Measurements from ENCODE around the gene TLR1.

Gene TLR1

DNA sequence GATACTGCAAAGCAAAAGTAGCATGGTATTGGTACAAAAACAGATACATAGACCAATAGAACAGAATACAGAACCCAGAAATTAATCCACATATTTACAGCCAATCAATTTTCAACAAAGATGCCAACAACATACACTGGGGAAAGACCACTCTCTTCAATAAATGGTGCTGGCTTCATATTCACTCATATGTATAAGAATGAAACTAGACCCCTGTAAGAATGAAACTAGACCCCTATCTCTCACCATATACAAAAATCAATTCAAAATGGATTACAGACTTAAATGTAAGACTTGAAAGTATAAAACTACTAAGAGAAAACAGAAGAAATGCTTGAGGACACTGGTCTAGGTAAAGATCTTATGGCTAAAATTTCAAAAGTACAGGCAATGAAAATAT lies 32.7 kb upstream of the TLR1 start:
- H3K4me1 ChIP-seq (ENCODE audit: control insufficient read depth, insufficient read depth, low read length): no peaks in the 10 kb centered on the region
- ChIA-PET CTCF (no interaction called here), POLR2A (no interaction called here)
- no peaks in the 10 kb centered on the region for H3K36me3 ChIP-seq (ENCODE audit: control insufficient read depth in 2 of 2, insufficient read depth in 1 of 2, low read length in 2 of 2)
- H3K9me3 ChIP-seq (ENCODE audit: control insufficient read depth, insufficient read depth, low read depth, low read length): no peaks in the 10 kb centered on the region
- TF ChIP-seq, protein P1, sequence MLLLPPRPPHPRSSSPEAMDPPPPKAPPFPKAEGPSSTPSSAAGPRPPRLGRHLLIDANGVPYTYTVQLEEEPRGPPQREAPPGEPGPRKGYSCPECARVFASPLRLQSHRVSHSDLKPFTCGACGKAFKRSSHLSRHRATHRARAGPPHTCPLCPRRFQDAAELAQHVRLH (tag by site-specific recombination; IDR thresholded peaks at IDR 0.05): no peak
- TF ChIP-seq ZNF449 (tag by site-specific recombination; IDR thresholded peaks at IDR 0.05) (no peak), ZNF416 (tag by site-specific recombination; IDR thresholded peaks at IDR 0.05) (no peak)
- H3K27ac ChIP-seq (ENCODE audit: extremely low read depth, low read depth, low read length): no peak overlapping the region
- H3K4me3 ChIP-seq (ENCODE audit: low read depth, low read length): no peak overlapping the region

DNA sequence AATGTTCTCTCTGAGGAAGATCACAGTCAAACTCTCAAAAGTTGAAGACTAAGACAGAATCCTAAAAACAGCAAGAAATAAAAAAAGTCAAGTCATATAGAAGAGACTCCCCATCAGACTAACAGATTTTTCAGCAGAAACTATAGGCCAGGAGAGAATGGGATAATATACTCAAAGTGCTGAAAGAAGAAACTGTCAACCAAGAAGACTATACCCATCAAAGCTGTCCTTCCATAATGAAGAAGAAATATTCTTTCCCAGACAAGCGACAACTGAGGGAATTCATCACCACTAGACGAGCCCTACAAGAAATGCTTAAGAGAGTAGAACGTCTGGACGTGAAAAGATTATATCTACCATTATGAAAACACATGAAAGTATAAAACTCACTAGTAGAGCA lies 30.0 kb upstream of the TLR1 start:
- no peaks in the 10 kb centered on the region for H3K36me3 ChIP-seq (ENCODE audit: control insufficient read depth in 2 of 2, insufficient read depth in 1 of 2, low read length in 2 of 2)
- H3K4me1 ChIP-seq (ENCODE audit: control insufficient read depth, insufficient read depth, low read length): no peaks in the 10 kb centered on the region
- no peak for TF ChIP-seq ZNF707 (tag by site-specific recombination; IDR thresholded peaks at IDR 0.05)
- no peak for TF ChIP-seq ZNF600 (tag by site-specific recombination; IDR thresholded peaks at IDR 0.05)
- peak; percentile 79 for TF ChIP-seq SETDB1 (IDR thresholded peaks at IDR 0.05; ENCODE audit: insufficient read length, low read length)
- TF ChIP-seq, protein P2, sequence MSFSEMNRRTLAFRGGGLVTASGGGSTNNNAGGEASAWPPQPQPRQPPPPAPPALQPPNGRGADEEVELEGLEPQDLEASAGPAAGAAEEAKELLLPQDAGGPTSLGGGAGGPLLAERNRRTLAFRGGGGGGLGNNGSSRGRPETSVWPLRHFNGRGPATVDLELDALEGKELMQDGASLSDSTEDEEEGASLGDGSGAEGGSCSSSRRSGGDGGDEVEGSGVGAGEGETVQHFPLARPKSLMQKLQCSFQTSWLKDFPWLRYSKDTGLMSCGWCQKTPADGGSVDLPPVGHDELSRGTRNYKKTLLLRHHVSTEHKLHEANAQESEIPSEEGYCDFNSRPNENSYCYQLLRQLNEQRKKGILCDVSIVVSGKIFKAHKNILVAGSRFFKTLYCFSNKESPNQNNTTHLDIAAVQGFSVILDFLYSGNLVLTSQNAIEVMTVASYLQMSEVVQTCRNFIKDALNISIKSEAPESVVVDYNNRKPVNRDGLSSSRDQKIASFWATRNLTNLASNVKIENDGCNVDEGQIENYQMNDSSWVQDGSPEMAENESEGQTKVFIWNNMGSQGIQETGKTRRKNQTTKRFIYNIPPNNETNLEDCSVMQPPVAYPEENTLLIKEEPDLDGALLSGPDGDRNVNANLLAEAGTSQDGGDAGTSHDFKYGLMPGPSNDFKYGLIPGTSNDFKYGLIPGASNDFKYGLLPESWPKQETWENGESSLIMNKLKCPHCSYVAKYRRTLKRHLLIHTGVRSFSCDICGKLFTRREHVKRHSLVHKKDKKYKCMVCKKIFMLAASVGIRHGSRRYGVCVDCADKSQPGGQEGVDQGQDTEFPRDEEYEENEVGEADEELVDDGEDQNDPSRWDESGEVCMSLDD (tag by site-specific recombination; IDR thresholded peaks at IDR 0.05): no peak
- TF ChIP-seq ZNF146 (tag by site-specific recombination; IDR thresholded peaks at IDR 0.05): no peak
- H3K9me3 ChIP-seq (ENCODE audit: control insufficient read depth, insufficient read depth, low read depth, low read length): no peaks in the 10 kb centered on the region
- no peak overlapping the region for H3K27ac ChIP-seq (ENCODE audit: extremely low read depth, low read depth, low read length)
- POLR2A ChIA-PET: no interaction called here
- no peak overlapping the region for H3K4me3 ChIP-seq (ENCODE audit: low read depth, low read length)
- CTCF ChIA-PET: no interaction called here

DNA sequence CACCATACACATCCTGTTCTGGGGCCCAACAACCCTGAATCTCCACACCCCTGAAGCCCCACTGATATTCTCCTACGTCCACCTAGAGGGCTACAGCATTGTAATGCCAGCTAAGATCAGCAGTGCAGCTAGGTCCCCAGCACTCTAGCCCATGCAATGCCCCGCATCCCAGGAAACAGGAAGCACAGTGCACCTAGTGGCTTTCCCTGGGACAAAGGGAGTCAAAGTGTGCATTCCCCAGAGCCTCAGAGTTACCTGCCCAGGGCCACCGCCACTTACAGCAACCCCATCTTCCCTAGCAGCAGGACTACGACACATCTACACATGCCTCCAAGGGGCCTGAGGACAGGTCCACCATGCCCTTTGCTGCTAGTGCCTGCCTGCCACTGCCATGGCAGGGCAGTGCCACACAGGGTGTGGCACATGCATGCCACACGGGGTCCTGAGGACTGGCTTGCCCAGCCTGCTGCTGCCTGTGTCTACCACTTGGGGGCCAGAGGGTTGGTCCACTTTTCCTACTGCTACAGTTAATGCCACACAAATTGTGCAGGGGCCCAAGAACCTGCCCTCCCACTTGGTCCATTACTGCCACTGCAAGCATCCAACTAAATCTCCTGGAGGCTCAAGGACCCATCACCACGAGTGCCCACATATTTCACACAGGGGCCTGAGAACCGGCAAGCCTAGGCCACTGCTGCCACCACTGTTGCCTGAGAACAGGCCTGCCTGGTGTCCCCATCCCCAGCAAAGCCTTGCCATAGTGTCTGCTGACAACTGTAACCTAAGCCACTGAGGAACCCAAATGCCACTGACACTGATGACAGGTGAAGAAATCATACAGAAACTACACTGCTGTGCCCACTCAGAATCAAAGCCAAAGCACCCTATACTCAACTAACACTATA lies 28.3 kb upstream of the TLR1 start:
- no peak overlapping the region for H3K4me3 ChIP-seq (ENCODE audit: low read depth, low read length)
- ChIA-PET POLR2A (no interaction called here), CTCF (interaction anchor here (0.7 kb wide), 1 partner anchor 168 kb away, joined by 4 read pairs; no protein-coding TSS in a partner anchor)
- TF ChIP-seq OSR2 (tag by site-specific recombination; IDR thresholded peaks at IDR 0.05): no peak
- no peak overlapping the region for H3K27ac ChIP-seq (ENCODE audit: extremely low read depth, low read depth, low read length)
- H3K4me1 ChIP-seq (ENCODE audit: control insufficient read depth, insufficient read depth, low read length): no peaks in the 10 kb centered on the region
- H3K9me3 ChIP-seq (ENCODE audit: control insufficient read depth, insufficient read depth, low read depth, low read length): no peaks in the 10 kb centered on the region
- no peaks in the 10 kb centered on the region for H3K36me3 ChIP-seq (ENCODE audit: control insufficient read depth in 2 of 2, insufficient read depth in 1 of 2, low read length in 2 of 2)

GRCh38 chr4:38832206-38832605 lies 27.6 kb upstream of the TLR1 start:
- Histone ChIP-seq H3K36me3 (ENCODE audit: control insufficient read depth in 2 of 2, insufficient read depth in 1 of 2, low read length in 2 of 2) (no peaks in the 10 kb centered on the region), H3K4me1 (ENCODE audit: control insufficient read depth, insufficient read depth, low read length) (no peaks in the 10 kb centered on the region), H3K9me3 (ENCODE audit: control insufficient read depth, insufficient read depth, low read depth, low read length) (no peaks in the 10 kb centered on the region), H3K27ac (ENCODE audit: extremely low read depth, low read depth, low read length) (no peak overlapping the region), H3K4me3 (ENCODE audit: low read depth, low read length) (no peak overlapping the region)
- ChIA-PET CTCF (interaction anchor here (0.6 kb wide), 1 partner anchor 67 kb away, joined by 8 read pairs; no protein-coding TSS in a partner anchor), POLR2A (no interaction called here)
- no peak for TF ChIP-seq ZIC2 (tag by site-specific recombination; IDR thresholded peaks at IDR 0.05)
- TF ChIP-seq SCRT1 (tag by site-specific recombination; IDR thresholded peaks at IDR 0.05; ENCODE audit: borderline replicate concordance): no peak
- no peak for TF ChIP-seq PATZ1 (tag by site-specific recombination; IDR thresholded peaks at IDR 0.05)
- no peak for TF ChIP-seq ZNF404 (tag by site-specific recombination; IDR thresholded peaks at IDR 0.05)
- no peak for TF ChIP-seq ZNF747 (tag by site-specific recombination; IDR thresholded peaks at IDR 0.05)
- no peak for TF ChIP-seq MYNN (tag by site-specific recombination; IDR thresholded peaks at IDR 0.05; ENCODE audit: borderline replicate concordance)
- no peak for TF ChIP-seq KLF16 (tag by site-specific recombination; IDR thresholded peaks at IDR 0.05)
- TF ChIP-seq ZNF223 (tag by site-specific recombination; IDR thresholded peaks at IDR 0.05): no peak
- no peak for TF ChIP-seq INSM2 (tag by site-specific recombination; IDR thresholded peaks at IDR 0.05)
- TF ChIP-seq MEIS1 (CRISPR knock-in tag; IDR thresholded peaks at IDR 0.05; ENCODE audit: borderline replicate concordance): no peak

Measured in HEK293 (cell line).